HCT116 (cell line): ENCODE data around the gene S100Z. TPM values are rescaled to one million over a fixed set of nuclear protein-coding genes. Genes with fewer than 3 reads are reported as not detected.

Experiments used
- ATAC-seq: fragments of 200-7000 bp; cut with Tn5 transposase; 2 replicates; pipeline ENCODE4 v1.9.1; 2020; ENCODE audit warnings: mild to moderate bottlenecking, moderate library complexity
- BruUV-seq: library from RNA; stranded (reverse); fragments of 400-500 nt; replicated peaks from 2 replicates; lab custom pipeline; 2021; lab: Mats Ljungman, UMichigan
- CTCF ChIA-PET: fragments of 300-600 bp; sonication (Branson Sonifier 250); formaldehyde crosslinking; loops from one replicate; lab custom pipeline; 2021; ENCODE audit warnings: antibody characterized with exemption; lab: Charles Lee
- POLR2A ChIA-PET: fragments of 300-600, 350-600 bp; sonication (Branson Sonifier 250); formaldehyde crosslinking; loops from one replicate; lab custom pipeline; 2021; ENCODE audit warnings: antibody characterized with exemption; lab: Charles Lee
- RAD21 ChIA-PET, 2 experiments: fragments of 300-600 bp; sonication (Branson Sonifier 250); formaldehyde crosslinking; loops; one replicate each; lab custom pipeline; 2023; ENCODE audit warnings: low total read pairs in 2 of 2; ENCODE audit not compliant: uncharacterized antibody in 2 of 2, unreplicated experiment in 2 of 2, low non-redundant PET in 1 of 2; lab: Charles Lee
- DNase-seq: peaks from one replicate; pipeline ENCODE4 v3.0.0-alpha.2; 2010; ENCODE audit warnings: low read depth, low spot score
- H2AFZ ChIP-seq: fragments of 200-600 bp; shearing (Covaris generic), sonication (generic); 2 replicates; pipeline ENCODE4 v1.6.1; 2017; ENCODE audit warnings: low read depth, mixed run types, mixed read lengths, antibody characterized with exemption, low read length; ENCODE audit not compliant: poor library complexity, severe bottlenecking
- H3K27ac ChIP-seq: 2 replicates; pipeline ENCODE4 v1.5.1; 2012; ENCODE audit warnings: low read depth, low read length
- H3K27me3 ChIP-seq: fragments of 200-600 bp; sonication (generic); 2 replicates; pipeline ENCODE4 v1.6.1; 2016; ENCODE audit warnings: mixed run types, low read length, mixed read lengths; ENCODE audit not compliant: insufficient read depth
- H3K36me3 ChIP-seq, 2 experiments: fragments of 200-500 bp in 1 of 2; fragments of 200-600 bp in 1 of 2; sonication (Bioruptor generic) in 1 of 2; sonication (generic) in 1 of 2; 2 replicates each; pipeline versions ENCODE4 v1.5.1 to v1.6.1; 2014 to 2016; ENCODE audit warnings: low read length in 2 of 2, inconsistent platforms in 1 of 2, mixed read lengths in 1 of 2, mixed run types in 1 of 2; ENCODE audit not compliant: insufficient read depth in 2 of 2, control insufficient read depth in 1 of 2
- H3K4me1 ChIP-seq, 2 experiments: fragments of 200-600 bp in 1 of 2; sonication (generic) in 1 of 2; 2 replicates each; pipeline versions ENCODE4 v1.5.1 to v1.6.1; 2012 to 2017; ENCODE audit warnings: low read length in 2 of 2, inconsistent platforms in 1 of 2, mild to moderate bottlenecking in 1 of 2, mixed read lengths in 1 of 2, mixed run types in 1 of 2, moderate library complexity in 1 of 2; ENCODE audit not compliant: insufficient read depth in 2 of 2, control insufficient read depth in 1 of 2
- H3K4me2 ChIP-seq: fragments of 200-600 bp; sonication (generic); 2 replicates; pipeline ENCODE4 v1.6.1; 2017; ENCODE audit warnings: mixed run types, low read length, mixed read lengths
- H3K4me3 ChIP-seq, 2 experiments: fragments of 200-600 bp in 1 of 2; sonication (generic) in 1 of 2; replicated peaks in 1 of 2; 2 replicates each; pipeline ENCODE4 v1.5.1; 2011 to 2016; ENCODE audit warnings: low read length in 2 of 2, control low read depth in 1 of 2, low read depth in 1 of 2, mild to moderate bottlenecking in 1 of 2, mixed read lengths in 1 of 2, mixed run types in 1 of 2
- H3K79me2 ChIP-seq: fragments of 200-600 bp; sonication (generic); 2 replicates; pipeline ENCODE4 v1.6.1; 2017; ENCODE audit warnings: mild to moderate bottlenecking, mixed run types, low read length, moderate library complexity, mixed read lengths; ENCODE audit not compliant: insufficient read depth
- H3K9ac ChIP-seq: fragments of 200-600 bp; sonication (generic); 2 replicates; pipeline ENCODE4 v1.6.1; 2016; ENCODE audit warnings: low read length, mixed read lengths
- H3K9me2 ChIP-seq: fragments of 200-600 bp; sonication (generic), shearing (Covaris generic); 2 replicates; pipeline ENCODE4 v1.6.1; 2017; ENCODE audit warnings: mixed run types, mild to moderate bottlenecking, moderate library complexity; ENCODE audit not compliant: insufficient read depth
- H3K9me3 ChIP-seq, 2 experiments: fragments of 200-500 bp in 1 of 2; fragments of 200-600 bp in 1 of 2; sonication (Bioruptor generic) in 1 of 2; sonication (generic) in 1 of 2; 2 replicates each; pipeline ENCODE4 v1.6.1; 2014 to 2017; ENCODE audit warnings: low read length in 2 of 2, mixed read lengths in 2 of 2, inconsistent platforms in 1 of 2, low read depth in 1 of 2, mild to moderate bottlenecking in 1 of 2, mixed run types in 1 of 2, moderate library complexity in 1 of 2; ENCODE audit not compliant: control insufficient read depth in 1 of 2, insufficient read depth in 1 of 2
- H4K20me1 ChIP-seq: fragments of 200-600 bp; sonication (generic), shearing (Covaris generic); 2 replicates; pipeline ENCODE4 v1.6.1; 2017; ENCODE audit warnings: mixed run types, mild to moderate bottlenecking, moderate library complexity; ENCODE audit not compliant: insufficient read depth
- ELF1 ChIP-seq: IDR thresholded peaks from 2 replicates; pipeline ENCODE4 v1.6.1; 2012; ENCODE audit warnings: low read depth, borderline replicate concordance
- EZH2 ChIP-seq: fragments of 200-600 bp; sonication (generic); IDR thresholded peaks from 2 replicates; pipeline ENCODE4 v1.6.1; 2017; ENCODE audit warnings: antibody characterized with exemption, mixed run types
- EZH2phosphoT487 ChIP-seq: fragments of 200-600 bp; IDR thresholded peaks from 2 replicates; pipeline ENCODE4 v1.6.1; 2018; ENCODE audit warnings: antibody characterized with exemption, borderline replicate concordance
- JUND ChIP-seq: IDR thresholded peaks from 2 replicates; pipeline ENCODE4 v1.6.1; 2012
- POLR2A ChIP-seq: IDR thresholded peaks from 2 replicates; pipeline ENCODE4 v1.7.0; 2011; ENCODE audit warnings: borderline replicate concordance; ENCODE audit not compliant: insufficient read depth, insufficient read length; ENCODE audit errors: extremely low read depth
- RAD21 ChIP-seq: IDR thresholded peaks from 2 replicates; pipeline ENCODE4 v1.6.1; 2012; ENCODE audit warnings: low read depth, mild to moderate bottlenecking
- SP1 ChIP-seq: IDR thresholded peaks from 2 replicates; pipeline ENCODE4 v1.6.1; 2012; ENCODE audit warnings: low read depth
- SRF ChIP-seq: IDR thresholded peaks from 2 replicates; pipeline ENCODE4 v1.6.1; 2012; ENCODE audit warnings: low read depth
- YY1 ChIP-seq: IDR thresholded peaks from 2 replicates; pipeline ENCODE4 v1.6.1; 2011; ENCODE audit warnings: low read length, low read depth, moderate library complexity, mild to moderate bottlenecking; ENCODE audit not compliant: insufficient replicate concordance; ENCODE audit errors: extremely low read depth
- ZFX ChIP-seq: fragments of 450-650 bp; IDR thresholded peaks from 2 replicates; pipeline ENCODE4 v1.6.1; 2017
- ZNF274 ChIP-seq: fragments of 200-500 bp; sonication (Bioruptor generic); IDR thresholded peaks from 2 replicates; pipeline ENCODE4 v1.6.1; 2014; ENCODE audit warnings: mild to moderate bottlenecking, low read depth, low read length, inconsistent platforms
- intact Hi-C: fragments of 100-400 bp; cut with micrococcal nuclease; formaldehyde crosslinking; loops from 2 replicates; pipeline ENCODE4 v1.10.0; 2022
- total RNA-seq: library from RNA; stranded (reverse); gene quantifications from one replicate; pipeline ENCODE4 v1.2.1, GENCODE V29; 2021; ENCODE audit not compliant: unreplicated experiment

S100Z gene
- total RNA-seq, 1 experiment from 2014 or later = not detected

- ChIA-PET RAD21 (no interaction called here), CTCF (no interaction called here), POLR2A (no interaction called here)
- H3K4me1 ChIP-seq = no peaks in the 10 kb centered on the region
- TF ChIP-seq ZNF274 (no peak), SP1 (no peak), YY1 (no peak), ELF1 (no peak), RAD21 (no peak), ZFX (no peak), JUND (no peak)
- H3K36me3 ChIP-seq = no peaks in the 10 kb centered on the region
- H3K27me3 ChIP-seq = no peaks in the 10 kb centered on the region
- no peak overlapping the region for H2AFZ ChIP-seq
- H3K9me3 ChIP-seq = peaks cover 3 to 6% of the 10 kb centered on the region in 2 experiments; a peak in 1 of 4 replicates
- DNase-seq (no peak), ATAC-seq (no peak)
- no peak overlapping the region for H3K4me3 ChIP-seq
- intact Hi-C loops = no loop called here
- no peak overlapping the region for H3K4me2 ChIP-seq
- no peak overlapping the region for H3K9ac ChIP-seq
- H3K79me2 ChIP-seq = no peaks in the 10 kb centered on the region
- no peaks in the 10 kb centered on the region for H3K9me2 ChIP-seq
- no TSS peak for BruUV-seq
- no peaks in the 10 kb centered on the region for H4K20me1 ChIP-seq
- no peak overlapping the region for H3K27ac ChIP-seq
Observed at GRCh38 chr5:76893294-76893693, 43.5 kb downstream of the S100Z start.

GRCh38 chr5:76896196-76896595, 46.4 kb downstream of the S100Z start:
- H3K4me3 ChIP-seq = no peak overlapping the region
- TF ChIP-seq POLR2A = no peak
- no peak for TF ChIP-seq EZH2
- no peak for TF ChIP-seq SRF
- TF ChIP-seq EZH2phosphoT487 = no peak
- peaks cover 8 to 10% of the 10 kb centered on the region in 2 experiments; a peak in 3 of 4 replicates for H3K9me3 ChIP-seq
- H3K9ac ChIP-seq = no peak overlapping the region
- no peak overlapping the region for H3K27ac ChIP-seq
- no peaks in the 10 kb centered on the region for H3K9me2 ChIP-seq
- CTCF ChIA-PET = no interaction called here
- no peak for ATAC-seq
- no TSS peak for BruUV-seq
- no peaks in the 10 kb centered on the region for H3K27me3 ChIP-seq
- H4K20me1 ChIP-seq = no peaks in the 10 kb centered on the region
- H3K79me2 ChIP-seq = no peaks in the 10 kb centered on the region
- H3K36me3 ChIP-seq = no peaks in the 10 kb centered on the region
- no peak overlapping the region for H3K4me2 ChIP-seq
- H2AFZ ChIP-seq = no peak overlapping the region
- no peak for DNase-seq
- H3K4me1 ChIP-seq = no peaks in the 10 kb centered on the region
- RAD21 ChIA-PET = no interaction called here
- intact Hi-C loops = no loop called here
- POLR2A ChIA-PET = no interaction called here
